ENCODE measurements around the gene ATG2A. TPM values are rescaled to one million over a fixed set of nuclear protein-coding genes. Genes with fewer than 3 reads are reported as not detected.

ATG2A gene
- total and polyA plus RNA-seq, 9 of the 15 experiments (the other 6 are each of a cell fraction or from before 2014, with no cell fraction given) = 0.25 to 45.9 (median 5.2) TPM

DNA sequence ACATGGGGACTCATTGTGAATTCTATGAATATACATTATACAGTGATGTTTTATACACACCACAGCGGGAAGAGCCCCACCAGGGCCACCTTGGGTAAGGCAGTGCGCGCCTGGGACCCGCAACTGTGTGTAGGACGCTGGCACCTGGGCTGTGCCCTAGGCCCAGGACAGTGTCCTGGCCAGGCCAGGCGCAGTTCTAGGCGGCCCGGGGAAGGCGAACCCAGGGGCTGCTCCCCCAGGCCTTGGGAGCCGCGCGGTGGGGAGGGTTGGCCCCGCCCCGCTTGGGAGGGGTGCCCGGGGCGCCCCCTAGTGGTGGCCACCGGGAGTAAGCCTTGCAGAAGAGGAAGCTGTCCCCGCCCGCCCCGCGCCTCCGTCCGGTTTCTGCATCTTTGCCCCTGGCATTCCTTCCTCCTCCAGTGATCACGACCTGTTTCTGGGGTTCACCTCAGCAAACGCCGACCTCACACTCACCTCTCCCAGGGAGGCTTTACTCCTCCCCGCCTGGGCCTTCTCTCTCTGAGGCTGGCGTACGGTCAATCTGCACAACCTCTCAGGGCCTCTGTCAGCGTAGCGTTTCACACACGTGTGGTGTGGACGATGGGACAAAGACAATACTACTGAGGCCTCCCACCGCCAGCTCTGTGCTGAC, 29.1 kb downstream of the ATG2A start (continued):
- TF ChIP-seq, protein P1, sequence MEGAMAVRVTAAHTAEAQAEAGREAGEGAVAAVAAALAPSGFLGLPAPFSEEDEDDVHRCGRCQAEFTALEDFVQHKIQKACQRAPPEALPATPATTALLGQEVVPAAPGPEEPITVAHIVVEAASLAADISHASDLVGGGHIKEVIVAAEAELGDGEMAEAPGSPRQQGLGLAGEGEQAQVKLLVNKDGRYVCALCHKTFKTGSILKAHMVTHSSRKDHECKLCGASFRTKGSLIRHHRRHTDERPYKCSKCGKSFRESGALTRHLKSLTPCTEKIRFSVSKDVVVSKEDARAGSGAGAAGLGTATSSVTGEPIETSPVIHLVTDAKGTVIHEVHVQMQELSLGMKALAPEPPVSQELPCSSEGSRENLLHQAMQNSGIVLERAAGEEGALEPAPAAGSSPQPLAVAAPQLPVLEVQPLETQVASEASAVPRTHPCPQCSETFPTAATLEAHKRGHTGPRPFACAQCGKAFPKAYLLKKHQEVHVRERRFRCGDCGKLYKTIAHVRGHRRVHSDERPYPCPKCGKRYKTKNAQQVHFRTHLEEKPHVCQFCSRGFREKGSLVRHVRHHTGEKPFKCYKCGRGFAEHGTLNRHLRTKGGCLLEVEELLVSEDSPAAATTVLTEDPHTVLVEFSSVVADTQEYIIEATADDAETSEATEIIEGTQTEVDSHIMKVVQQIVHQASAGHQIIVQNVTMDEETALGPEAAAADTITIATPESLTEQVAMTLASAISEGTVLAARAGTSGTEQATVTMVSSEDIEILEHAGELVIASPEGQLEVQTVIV (CRISPR knock-in tag; IDR thresholded peaks at IDR 0.05; ENCODE audit: borderline replicate concordance) = no peak
- TF ChIP-seq JUND (IDR thresholded peaks at IDR 0.05; ENCODE audit: borderline replicate concordance, low read depth, low read length) (peak; percentile 48; the same call in 1 of the 2 replicates), JUND (tag; IDR thresholded peaks at IDR 0.05; ENCODE audit: borderline replicate concordance, low read depth, low read length) (no peak; the same call in 2 of the 3 replicates), NR3C1 (CRISPR knock-in tag; IDR thresholded peaks at IDR 0.05) (no peak), ZNF282 (CRISPR knock-in tag; IDR thresholded peaks at IDR 0.05) (no peak), SRSF3 (IDR thresholded peaks at IDR 0.05; ENCODE audit: insufficient read depth, low read length) (no peak), TAF9B (IDR thresholded peaks at IDR 0.05; ENCODE audit: partially characterized antibody) (no peak), ZBTB26 (CRISPR knock-in tag; IDR thresholded peaks at IDR 0.05) (no peak), NFE2L1 (tag; IDR thresholded peaks at IDR 0.05; ENCODE audit: borderline replicate concordance, low read depth) (no peak), WHSC1 (IDR thresholded peaks at IDR 0.05; ENCODE audit: low read length) (no peak), NBN (IDR thresholded peaks at IDR 0.05; ENCODE audit: low read depth) (peak; percentile 55; the same call in 1 of the 2 replicates), SMARCB1 (IDR thresholded peaks at IDR 0.05; ENCODE audit: insufficient read length, low read depth) (no peak), RBM17 (IDR thresholded peaks at IDR 0.05; ENCODE audit: borderline replicate concordance, low read depth, low read length) (no peak), MYC (IDR thresholded peaks at IDR 0.05; ENCODE audit: low read depth, low read length) (peak; percentile 47; the same call in 1 of the 2 replicates), MYC (CRISPR knock-in tag; IDR thresholded peaks at IDR 0.05; ENCODE audit: borderline replicate concordance, low read depth) (peak; percentile 61; the same call in 1 of the 2 replicates), YY1 (IDR thresholded peaks at IDR 0.05; ENCODE audit: borderline replicate concordance in 1 of 3, control insufficient read depth in 1 of 3, extremely low read depth in 1 of 3, insufficient read depth in 3 of 3, insufficient read length in 1 of 3, insufficient replicate concordance in 2 of 3, low read depth in 1 of 3, low read length in 2 of 3) (peak in 2 of 3 experiments; percentile 49 to 61), SREBF1 (IDR thresholded peaks at IDR 0.05; ENCODE audit: borderline replicate concordance, low read depth, low read length) (no peak), ASH1L (IDR thresholded peaks at IDR 0.05; ENCODE audit: borderline replicate concordance, low read depth, partially characterized antibody) (no peak), ZSCAN32 (CRISPR knock-in tag; IDR thresholded peaks at IDR 0.05) (no peak), IRF2 (CRISPR knock-in tag; IDR thresholded peaks at IDR 0.05) (no peak), HLTF (IDR thresholded peaks at IDR 0.05) (no peak)
- TF ChIP-seq, protein P2, sequence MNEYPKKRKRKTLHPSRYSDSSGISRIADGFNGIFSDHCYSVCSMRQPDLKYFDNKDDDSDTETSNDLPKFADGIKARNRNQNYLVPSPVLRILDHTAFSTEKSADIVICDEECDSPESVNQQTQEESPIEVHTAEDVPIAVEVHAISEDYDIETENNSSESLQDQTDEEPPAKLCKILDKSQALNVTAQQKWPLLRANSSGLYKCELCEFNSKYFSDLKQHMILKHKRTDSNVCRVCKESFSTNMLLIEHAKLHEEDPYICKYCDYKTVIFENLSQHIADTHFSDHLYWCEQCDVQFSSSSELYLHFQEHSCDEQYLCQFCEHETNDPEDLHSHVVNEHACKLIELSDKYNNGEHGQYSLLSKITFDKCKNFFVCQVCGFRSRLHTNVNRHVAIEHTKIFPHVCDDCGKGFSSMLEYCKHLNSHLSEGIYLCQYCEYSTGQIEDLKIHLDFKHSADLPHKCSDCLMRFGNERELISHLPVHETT (CRISPR knock-in tag; conservative IDR thresholded peaks at IDR 0.05 in 1 of 2, IDR thresholded peaks at IDR 0.05 in 1 of 2) = peak in 1 of 2 experiments; percentile 16; a peak in 1 of 4 replicates

All from K562 (cell line).